HUDEP-2 (cell line): ENCODE results near the gene CDC42EP2.

Source experiments
- DNase-seq, 76 experiments: peaks; one replicate each; lab custom pipeline; 2025; ENCODE audit not compliant: unreplicated experiment in 76 of 76; lab: John Stamatoyannopoulos, UW

The CDC42EP2 gene

DNA sequence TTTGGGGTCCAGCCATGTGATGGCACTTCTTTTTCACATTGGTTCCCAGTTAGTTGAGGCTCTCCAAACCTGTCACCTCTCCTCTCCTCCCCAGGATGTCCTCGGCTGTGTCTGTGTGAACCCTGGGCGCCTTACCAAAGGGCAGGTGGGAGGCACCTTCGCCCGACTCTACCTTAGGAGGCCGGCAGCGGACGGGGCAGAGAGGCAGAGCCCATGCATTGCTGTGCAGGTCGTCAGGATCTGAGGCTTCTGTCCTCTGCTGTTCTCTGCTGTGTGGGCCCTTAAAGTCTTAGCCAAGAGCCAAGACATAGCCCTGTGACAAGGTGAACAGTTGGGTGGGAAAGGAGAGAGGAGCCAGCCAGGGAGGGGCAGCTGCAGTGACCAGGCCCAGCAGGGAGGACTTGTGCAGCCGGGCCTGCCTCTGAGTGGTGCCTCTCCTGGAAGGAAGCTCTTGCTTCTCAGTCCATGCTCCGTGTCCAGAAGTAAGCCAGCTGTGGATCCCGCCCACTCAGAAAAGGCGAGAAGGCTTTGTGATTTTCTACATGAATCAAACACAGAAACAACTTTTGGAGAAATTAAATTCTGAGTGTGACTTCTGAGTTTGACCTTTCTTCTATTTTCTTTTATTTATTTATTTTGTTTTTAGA is 17.5 kb upstream of the CDC42EP2 start:
- DNase-seq, result no peak

DNA sequence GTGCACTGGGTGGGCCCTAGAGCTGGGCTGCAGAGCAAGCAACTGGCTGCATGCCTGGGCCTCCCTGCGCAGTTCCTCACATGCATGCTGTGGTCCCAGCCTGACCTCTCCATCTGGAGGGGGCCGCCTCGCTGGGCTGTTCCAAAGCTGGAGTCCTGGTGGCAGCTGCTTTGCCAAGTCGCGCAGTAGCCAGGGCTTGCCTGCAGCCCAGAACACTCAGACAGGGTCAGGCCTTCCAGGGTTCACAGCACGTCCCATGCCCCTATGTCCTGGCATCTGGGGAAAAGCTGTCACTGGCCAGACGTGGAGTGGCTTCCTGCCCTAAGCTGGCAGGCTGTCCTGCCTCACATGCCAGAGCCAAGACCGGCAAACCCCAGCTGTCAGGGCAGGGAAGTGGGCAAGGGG is 16.5 kb upstream of the CDC42EP2 start:
- no peak for DNase-seq

DNA sequence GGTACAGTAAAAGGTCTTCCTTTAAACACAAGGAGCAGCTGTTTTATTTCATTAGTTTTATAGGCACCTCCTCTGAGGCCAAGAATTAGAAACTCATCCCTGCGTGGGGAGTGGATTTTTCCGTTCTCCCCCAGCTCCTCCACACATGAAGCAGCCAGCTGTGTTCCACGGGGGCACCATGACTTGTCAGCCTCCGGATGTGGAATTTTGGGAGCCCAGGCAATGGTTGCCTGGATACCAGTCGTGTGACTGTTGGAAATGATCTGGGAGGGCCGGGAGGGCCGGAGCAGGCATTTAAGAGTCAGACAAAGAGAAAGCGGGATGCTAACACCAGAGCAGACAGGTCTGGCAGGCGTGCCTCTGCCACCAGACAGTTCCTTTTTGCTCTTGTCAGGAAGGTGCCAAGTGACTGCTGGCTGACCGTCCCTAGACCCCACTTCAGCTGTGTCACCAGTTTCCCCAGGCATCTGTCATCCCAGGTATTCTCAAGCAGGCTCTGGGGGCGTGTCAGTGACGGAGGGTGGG is 15.9 kb upstream of the CDC42EP2 start:
- no peak for DNase-seq

DNA sequence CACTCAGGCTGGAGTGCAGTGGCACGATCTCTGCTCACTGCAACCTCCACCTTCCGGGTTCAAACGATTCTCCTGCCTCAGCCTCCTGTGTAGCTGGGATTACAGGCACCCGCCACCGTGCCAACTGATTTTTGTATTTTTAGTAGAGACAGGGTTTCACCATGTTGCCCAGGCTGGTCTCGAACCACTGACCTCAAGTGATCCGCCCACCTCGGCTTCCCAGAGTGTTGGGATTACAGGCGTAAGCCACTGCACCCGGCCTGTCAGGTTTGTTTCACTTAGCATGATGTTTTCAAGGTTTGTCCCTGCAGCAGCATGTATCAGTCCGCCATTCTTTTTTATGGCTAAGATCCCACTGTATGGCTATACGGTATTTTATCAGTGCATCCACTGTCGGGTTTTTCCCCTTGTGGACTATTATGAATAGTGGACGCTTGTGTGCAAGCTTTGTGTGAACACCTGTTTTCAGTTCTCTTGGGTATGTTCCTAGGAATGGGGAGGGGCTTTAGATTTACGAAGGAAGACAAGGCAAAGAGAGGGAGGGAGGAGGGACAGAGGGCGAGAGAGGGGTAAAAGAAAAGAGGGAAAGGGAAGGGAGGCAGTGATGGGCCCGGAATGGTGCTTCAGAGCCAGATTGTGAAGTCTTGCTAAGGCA is 13.9 kb upstream of the CDC42EP2 start:
- no peak for DNase-seq

DNA sequence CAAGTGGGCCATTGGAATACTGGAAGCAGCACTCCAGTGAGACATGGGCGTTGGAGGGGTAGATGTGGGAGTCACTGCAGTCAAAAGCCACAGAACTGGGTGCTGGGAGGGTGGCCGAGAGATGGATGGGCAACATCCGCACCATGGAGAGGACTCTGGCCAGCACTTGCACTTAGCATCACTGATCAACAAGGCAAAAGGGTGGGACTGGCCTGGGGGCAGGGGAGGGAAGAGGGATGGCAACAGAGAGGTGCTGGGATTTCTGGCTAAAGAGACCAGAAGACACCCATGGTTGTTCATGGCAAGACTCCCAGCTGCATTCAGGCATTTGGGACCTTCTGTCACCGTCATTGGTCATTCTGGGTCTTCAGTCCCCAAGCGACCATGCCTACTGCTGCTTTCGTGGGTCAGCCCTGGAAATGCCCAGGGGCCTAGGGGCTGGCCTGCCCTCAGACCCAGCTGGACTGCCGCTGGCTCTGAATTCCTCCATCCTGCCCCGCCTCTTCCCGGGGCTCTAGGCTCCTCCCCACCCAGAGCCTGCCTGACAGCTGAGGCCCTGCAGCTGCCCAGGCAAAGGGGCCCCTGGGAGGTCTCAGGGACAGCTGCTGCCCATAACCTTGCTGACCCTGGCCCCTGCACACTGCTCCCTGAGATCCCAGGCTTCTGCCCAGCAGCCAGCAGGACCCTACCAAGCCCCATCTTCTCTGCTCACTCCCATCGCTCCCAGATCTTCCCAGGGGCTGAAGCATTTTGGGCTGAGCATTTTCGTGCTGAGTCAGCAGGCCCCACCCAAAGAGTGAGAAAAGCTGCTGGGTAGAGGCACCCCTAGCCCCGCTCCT is 13.0 kb upstream of the CDC42EP2 start:
- DNase-seq, result no peak

DNA sequence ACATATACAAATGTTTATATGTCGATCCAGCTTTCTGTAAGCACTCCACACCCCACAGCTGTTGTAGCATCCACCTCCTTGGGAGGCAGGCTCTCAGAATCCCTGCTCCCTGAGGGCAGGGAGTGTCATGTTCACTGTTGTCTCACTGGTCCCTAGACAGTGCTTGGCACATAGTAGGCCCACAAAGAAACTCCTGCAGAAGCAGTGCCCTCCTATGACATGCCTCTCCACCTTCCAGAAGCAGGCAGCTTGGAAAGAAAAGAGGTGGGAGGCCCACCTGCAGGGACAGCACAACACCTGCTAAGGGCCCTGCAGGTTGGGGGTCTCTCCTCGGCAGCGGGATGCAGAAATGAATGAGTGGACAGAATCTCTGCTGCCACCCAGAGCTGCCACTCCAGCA is 11.1 kb upstream of the CDC42EP2 start:
- DNase-seq, result no peak

DNA sequence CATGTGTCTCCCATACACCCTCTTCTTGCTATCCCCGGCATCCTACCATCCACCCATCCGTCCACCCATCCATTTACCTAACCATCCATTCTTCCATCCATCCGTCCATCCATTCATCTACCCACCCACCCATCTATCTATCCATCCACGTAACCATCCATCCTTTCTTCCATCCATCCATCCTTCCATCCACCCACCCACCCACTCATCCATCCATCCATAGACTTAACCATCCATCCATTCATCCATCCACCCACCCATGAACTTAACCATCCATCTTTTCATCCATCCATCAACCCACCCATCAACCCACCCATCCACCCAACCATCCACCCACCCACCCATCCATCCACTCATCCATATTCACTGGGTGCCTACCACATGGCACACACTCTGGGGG is 10.6 kb upstream of the CDC42EP2 start:
- DNase-seq, result no peak

DNA sequence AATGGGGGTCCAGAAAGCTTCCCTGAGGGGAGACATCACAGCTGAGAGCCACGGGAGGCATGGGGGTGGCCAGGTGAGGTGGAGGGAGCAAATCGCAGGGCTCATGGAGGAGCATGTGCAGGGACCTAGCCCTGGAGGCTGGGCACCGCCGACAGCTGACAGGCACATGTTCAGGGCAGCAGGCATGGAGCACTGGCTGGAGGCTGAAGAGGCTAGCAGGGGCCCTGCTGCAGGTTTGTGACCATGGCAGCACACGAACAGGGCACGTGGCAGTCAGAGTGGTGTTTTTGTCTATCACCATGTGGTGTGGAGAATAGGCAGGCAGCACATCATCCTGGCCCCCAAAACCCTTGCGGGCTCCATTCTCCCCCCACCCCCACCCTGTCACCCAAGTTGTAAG is 10.1 kb upstream of the CDC42EP2 start:
- DNase-seq, result no peak

DNA sequence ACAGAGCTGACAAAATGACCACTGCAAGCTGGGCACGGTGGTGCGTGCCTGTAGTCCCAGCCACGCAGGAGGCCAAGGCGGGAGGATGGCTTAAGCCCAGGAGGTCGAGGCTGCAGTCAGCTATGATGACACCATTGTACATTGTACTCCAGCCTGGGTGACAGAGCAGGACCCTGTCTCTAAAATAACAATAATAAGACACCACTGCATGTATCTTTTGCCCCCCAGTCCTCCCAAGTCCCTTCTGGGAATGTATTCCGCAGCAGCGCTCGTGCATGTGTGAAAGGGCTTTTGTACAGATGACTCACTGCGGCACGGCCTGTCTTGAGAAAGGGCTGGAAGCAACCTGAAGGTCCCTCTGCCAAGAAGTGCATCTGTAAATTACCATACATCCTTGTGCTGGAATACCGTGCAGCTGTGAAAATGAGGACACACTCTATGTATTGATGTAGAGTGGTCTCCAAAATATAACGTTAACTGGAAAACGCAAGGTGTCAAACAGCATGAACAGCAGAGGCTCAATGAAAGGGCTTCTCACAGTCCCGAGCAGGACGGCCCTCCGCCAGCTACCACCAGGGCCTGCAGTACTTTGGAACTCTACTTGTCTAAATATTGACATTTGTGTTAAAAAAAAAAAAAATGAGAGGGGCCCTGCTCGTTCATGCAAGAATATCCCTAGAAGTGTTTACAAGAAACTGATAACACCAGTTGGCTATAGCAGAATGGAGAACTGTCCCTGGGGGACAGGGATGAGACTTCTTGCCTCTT is 9.0 kb upstream of the CDC42EP2 start:
- DNase-seq, result no peak

DNA sequence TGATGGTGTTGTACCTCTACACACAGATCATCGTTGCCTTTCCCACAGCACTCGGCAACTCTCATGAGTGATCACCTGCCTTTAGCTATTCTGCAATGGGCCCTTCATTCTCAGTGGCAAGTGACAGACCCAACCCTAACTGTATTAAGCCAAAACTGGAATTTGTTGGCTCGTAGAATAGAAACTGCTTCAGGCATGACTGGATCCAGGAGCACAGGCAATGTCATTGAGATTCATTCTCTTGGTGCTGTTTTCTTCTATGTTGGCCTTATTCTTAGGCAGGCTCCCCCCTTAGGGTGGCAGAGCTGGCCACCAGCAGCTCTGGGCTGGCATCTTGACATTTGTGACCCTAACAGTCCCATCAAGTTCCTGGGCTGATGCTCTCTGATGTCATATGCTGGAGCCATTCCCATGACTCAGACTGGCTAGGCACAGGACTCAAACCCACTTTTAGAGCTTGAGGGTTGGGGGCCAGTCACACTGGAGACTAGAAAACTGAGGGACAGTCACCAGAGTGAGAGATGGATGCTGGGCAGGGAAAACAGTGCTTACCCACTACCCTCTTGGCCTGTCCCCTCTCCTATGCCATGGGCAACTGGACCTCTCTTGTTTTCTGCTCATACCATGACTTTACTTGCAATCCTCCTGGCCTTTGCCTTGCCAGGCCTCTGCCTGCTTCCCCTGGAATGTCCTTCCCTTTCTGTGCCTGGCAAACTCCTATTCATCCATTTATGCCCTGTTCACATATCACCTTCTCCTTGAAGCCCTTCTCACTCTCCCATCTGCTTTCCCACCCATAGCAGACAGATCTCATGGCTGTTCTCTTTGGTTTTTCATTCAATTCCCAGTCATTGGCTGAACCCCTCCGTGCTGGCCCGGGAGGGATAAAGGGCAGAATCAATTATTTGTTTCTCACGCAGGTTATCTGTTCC is 7.1 kb upstream of the CDC42EP2 start:
- no peak for DNase-seq

DNA sequence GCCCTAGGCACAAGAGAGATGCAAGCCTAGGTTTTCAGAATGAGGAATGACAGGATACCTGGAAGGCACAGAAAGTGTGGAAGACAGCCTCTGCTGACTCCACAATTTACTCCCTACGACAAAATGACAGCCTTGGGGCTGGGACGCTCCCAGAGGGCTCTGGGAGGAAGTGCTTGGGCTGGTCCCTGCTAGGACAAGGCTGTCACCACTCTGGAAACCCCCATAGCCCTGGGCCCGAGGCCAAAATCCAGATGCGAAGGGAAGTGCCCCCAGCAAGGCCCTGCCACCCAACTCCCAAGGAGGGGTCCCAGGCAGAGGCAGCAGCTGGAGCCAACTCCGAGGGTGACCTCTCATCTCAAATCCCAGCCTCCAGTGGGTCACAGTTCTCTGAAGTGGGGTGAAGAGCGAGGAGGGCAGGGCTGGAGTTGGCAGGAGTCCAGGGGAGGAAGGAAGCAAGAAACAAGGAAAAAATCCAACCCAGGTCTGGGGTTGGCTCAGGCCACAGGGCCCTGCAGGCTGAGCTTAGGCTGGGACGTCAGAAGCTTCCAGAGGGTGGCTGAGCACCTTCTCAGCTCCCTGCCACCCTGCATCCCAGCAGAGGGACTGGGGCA is 6.3 kb upstream of the CDC42EP2 start:
- no peak for DNase-seq

DNA sequence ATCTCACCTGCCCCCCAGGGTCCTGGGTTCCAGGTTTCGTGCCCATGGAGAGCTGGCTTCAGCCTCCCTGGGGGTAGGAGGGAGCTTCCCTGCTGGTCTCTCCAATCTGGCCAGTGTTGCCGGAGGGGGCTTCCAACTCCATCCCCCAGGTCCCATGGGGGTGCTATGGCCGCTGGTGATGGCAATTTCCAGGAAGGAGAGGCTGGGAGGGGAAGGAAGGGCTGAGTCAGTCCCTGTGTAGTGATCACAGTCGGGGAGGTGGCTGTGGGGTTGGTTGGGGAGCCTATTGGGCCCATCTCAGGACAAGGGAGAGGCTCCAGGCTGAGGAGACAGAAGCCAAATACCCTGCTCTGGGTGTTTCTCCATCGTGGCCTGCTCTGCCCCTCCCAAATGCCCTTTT is 5.7 kb upstream of the CDC42EP2 start:
- no peak for DNase-seq

DNA sequence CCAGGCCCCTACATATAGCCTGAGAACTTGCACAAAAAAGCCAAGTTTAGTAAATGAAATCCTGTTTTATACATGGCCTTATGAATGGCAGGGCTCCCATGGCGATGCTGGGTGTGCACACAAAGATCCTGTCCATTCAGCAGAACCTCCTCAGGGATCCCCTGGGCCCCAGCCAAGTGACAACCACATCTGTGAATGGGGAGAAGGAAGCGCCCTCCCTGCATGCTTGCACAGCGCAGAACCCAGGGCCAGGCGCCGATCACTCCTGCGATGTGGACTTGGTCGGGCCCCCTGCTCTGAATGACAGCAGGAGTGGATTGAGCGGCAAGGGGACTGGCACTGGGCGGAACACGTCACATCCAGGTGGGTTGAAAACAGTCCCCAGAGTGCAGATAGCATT is 4.5 kb upstream of the CDC42EP2 start:
- no peak for DNase-seq

DNA sequence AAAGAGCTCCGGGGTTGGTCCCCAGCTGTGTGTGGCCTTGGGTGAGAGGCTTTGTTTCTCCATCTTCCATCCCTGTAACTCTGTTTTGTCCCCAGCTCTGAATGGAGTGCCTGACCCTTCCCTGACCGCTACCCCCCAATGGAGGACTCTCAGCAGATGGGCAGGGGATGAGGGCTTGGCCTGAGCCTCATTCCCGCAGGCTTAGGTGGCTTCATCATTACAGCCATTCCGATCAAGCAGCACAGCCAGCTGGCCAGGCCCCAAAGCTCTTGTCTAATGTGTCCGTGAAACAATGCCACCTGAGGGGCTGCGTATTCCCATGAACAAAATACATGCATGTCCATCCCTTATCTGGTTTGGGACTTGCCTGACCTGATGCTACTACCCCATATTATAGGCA is 3.9 kb upstream of the CDC42EP2 start:
- DNase-seq, result no peak

DNA sequence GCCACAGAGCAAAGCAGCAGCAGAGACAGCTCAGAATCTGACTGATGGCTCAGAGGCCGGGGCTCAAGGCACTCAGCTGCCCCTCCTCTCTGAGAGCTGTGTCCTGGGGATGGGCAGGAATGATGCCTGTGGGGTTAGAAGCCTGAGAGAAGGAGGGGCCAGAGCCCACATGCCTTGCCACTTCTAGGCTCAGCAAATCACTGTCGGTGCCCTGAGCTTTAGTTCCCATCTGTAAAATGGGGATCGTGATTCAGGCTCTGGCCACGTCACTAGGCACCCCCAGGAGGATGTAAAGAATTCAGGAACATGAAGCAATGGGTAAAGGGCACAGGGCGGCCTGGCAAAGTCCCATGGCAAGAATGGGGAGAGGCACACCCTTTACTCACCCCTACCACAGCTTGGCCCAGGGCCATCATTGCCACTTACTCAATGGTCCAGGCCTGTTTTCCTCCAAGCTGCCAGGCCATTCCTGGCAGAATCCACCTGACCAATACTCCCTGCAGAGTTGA is 3.4 kb upstream of the CDC42EP2 start:
- DNase-seq, result no peak

DNA sequence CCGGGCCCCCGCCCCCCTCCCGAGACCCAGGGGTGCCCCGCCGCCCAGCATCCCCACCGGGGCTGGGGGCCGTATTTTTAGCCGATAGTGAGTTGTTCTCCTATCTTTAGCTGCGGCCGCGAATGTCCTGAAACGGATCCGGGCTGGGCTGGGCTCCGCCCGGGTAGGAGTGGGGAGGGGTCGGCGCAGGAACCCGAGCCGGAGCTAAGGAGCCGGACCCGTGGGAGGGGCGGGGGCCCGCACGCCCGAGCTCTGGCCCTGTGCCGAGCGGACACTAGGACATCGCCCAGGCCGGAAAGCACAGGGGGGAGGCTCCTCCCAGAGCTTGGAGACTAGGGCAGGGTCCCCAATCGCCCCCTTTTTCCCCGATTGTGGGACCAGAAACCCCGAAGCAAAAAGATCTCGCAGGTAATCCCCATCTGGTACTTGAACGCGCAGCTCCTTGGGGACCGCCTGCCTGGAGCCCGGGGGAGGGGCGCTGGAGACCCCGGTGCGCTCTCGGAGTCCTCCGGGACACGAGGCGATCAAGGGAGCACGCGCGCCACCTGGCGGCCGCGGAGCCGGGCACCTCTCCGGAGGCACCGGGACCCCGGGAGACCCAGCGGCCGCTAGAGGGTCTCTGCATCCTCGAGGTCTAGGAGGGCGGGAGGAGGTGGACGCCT is 669 bp downstream of the CDC42EP2 start:
- peak in 58 of 76 experiments; percentile 1 to 74 (median 48) for DNase-seq

DNA sequence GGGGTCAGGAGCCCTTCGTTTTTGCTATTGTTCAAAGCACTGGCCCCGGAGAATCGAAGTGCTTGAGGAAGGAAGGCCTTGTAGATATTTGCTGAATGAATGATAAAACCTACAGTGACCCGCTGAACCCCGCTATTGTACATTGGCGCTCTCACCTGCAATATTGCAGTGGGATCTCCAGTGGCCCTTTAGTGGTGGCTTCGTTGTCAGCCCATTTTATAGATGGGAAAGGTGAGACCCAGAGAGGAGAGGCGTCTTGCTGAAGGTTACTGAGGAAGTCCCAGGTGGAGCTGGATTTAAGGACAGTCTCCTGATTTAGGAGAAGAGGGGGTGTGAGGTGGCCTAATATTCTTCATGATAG is 1.2 kb downstream of the CDC42EP2 start:
- DNase-seq, result no peak

DNA sequence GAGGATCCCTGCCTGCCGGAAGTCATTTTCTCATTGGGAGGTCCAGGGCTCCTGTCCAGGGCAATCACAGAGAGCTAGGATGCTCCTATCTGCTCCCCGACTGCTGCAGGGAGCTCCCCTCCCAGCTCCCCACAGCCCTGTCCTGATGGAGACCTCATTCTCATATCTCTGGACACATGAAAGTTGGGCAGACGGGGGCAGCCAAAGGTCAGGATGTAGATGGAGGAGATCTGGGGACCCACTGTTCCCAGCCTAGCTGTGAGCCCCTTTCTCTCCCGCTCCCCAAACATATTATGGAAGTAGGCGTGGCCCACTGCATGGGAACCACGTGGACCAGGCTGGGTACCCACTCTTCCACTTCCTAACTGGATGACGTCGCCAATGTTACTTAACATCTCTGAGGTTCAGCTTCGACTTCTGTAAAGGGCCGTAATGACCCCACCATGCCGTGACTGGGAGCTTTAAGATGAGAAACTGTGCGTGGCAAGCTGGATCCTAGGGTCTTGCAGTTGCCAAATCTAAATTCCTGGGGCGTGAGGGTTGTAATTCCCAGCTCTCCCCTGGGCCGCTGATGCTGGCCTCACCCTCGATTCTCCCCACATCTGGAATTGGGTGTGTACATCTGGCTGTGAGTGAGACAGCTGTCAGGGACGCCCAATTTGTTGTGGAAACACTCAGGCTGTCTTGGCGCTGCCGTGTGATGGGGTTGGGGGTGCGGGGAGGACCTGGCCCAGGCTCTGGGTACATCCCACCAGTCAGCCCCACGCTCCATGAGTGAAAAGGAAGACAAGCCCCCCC is 1.8 kb downstream of the CDC42EP2 start:
- no peak for DNase-seq
